H9 (cell line): Measurements from ENCODE around the gene ANKRD11. TPM values are rescaled to one million over a fixed set of nuclear protein-coding genes. Genes with fewer than 3 reads are reported as not detected.
A peak's percentile ranks its signal among the peaks of the same experiment; 100 is the strongest.

Experiments
- DNase-seq: peaks from one replicate; pipeline ENCODE4 v3.0.0-alpha.2; 2017
- H2AFZ ChIP-seq: one replicate; pipeline ENCODE4 v1.6.1; 2013; ENCODE audit warnings: mild to moderate bottlenecking, low read length, control low read depth, moderate library complexity
- H2AK5ac ChIP-seq: 2 replicates; pipeline ENCODE4 v1.6.1; 2013; ENCODE audit warnings: low read length, control low read depth, mixed read lengths; ENCODE audit not compliant: insufficient read length
- H2BK120ac ChIP-seq: one replicate; pipeline ENCODE4 v1.6.1; 2013; ENCODE audit warnings: low read depth, mild to moderate bottlenecking, low read length, control low read depth, inconsistent platforms; ENCODE audit not compliant: poor library complexity, severe bottlenecking
- H2BK12ac ChIP-seq: 2 replicates; pipeline ENCODE4 v1.6.1; 2013; ENCODE audit warnings: low read length, control low read depth, mixed read lengths, low read depth; ENCODE audit not compliant: insufficient read length
- H2BK15ac ChIP-seq: 2 replicates; pipeline ENCODE4 v1.6.1; 2013; ENCODE audit warnings: low read depth, low read length, control low read depth
- H2BK20ac ChIP-seq: one replicate; pipeline ENCODE4 v1.6.1; 2013; ENCODE audit warnings: low read depth, mild to moderate bottlenecking, low read length, control low read depth, inconsistent platforms; ENCODE audit not compliant: poor library complexity, severe bottlenecking
- H2BK5ac ChIP-seq: 2 replicates; pipeline ENCODE4 v1.6.1; 2013; ENCODE audit warnings: low read length, control low read depth, mixed read lengths; ENCODE audit not compliant: insufficient read length
- H3K14ac ChIP-seq: 2 replicates; pipeline ENCODE4 v1.6.1; 2013; ENCODE audit warnings: low read length, control low read depth; ENCODE audit not compliant: insufficient read depth
- H3K18ac ChIP-seq: 2 replicates; pipeline ENCODE4 v1.6.1; 2013; ENCODE audit warnings: low read depth, mild to moderate bottlenecking, mixed read lengths, low read length, control low read depth; ENCODE audit not compliant: insufficient read length
- H3K23ac ChIP-seq: 2 replicates; pipeline ENCODE4 v1.6.1; 2013; ENCODE audit warnings: low read length, control low read depth, mixed read lengths, low read depth; ENCODE audit not compliant: insufficient read length
- H3K23me2 ChIP-seq: 2 replicates; pipeline ENCODE4 v1.6.1; 2013; ENCODE audit warnings: low read depth, mild to moderate bottlenecking, mixed read lengths, low read length, control low read depth; ENCODE audit not compliant: insufficient read length, poor library complexity, severe bottlenecking
- H3K27ac ChIP-seq: 2 replicates; pipeline ENCODE4 v1.5.1; 2013; ENCODE audit warnings: low read length, control low read depth, mixed read lengths, low read depth; ENCODE audit not compliant: insufficient read length
- H3K27me3 ChIP-seq: 2 replicates; pipeline ENCODE4 v1.6.1; 2013; ENCODE audit warnings: low read length, control low read depth, inconsistent platforms; ENCODE audit not compliant: insufficient read depth
- H3K4ac ChIP-seq: 2 replicates; pipeline ENCODE4 v1.6.1; 2013; ENCODE audit warnings: low read depth, mild to moderate bottlenecking, control low read depth, inconsistent platforms, low read length, moderate library complexity
- H3K4me1 ChIP-seq: 2 replicates; pipeline ENCODE4 v1.6.1; 2013; ENCODE audit warnings: low read length, control low read depth, inconsistent platforms; ENCODE audit not compliant: insufficient read depth
- H3K4me2 ChIP-seq: 2 replicates; pipeline ENCODE4 v1.6.1; 2013; ENCODE audit warnings: low read length, control low read depth, mixed read lengths; ENCODE audit not compliant: insufficient read length, insufficient read depth
- H3K56ac ChIP-seq: 2 replicates; pipeline ENCODE4 v1.6.1; 2013; ENCODE audit warnings: low read depth, mild to moderate bottlenecking, mixed read lengths, low read length, control low read depth; ENCODE audit not compliant: insufficient read length
- H3K79me1 ChIP-seq: 2 replicates; pipeline ENCODE4 v1.6.1; 2013; ENCODE audit warnings: low read depth, mild to moderate bottlenecking, moderate library complexity, low read length, control low read depth, inconsistent platforms; ENCODE audit not compliant: insufficient read depth, poor library complexity, severe bottlenecking
- H3K79me2 ChIP-seq: 2 replicates; pipeline ENCODE4 v1.6.1; 2013; ENCODE audit warnings: low read length, control low read depth, inconsistent platforms; ENCODE audit not compliant: insufficient read depth
- H3K9ac ChIP-seq: 2 replicates; pipeline ENCODE4 v1.6.1; 2013; ENCODE audit warnings: low read length, control low read depth, mixed read lengths; ENCODE audit not compliant: insufficient read length; ENCODE audit errors: extremely low read depth
- H3K9me3 ChIP-seq: one replicate; pipeline ENCODE4 v1.6.1; 2013; ENCODE audit warnings: low read depth, low read length, inconsistent platforms; ENCODE audit not compliant: control insufficient read depth
- H3T11ph ChIP-seq: one replicate; pipeline ENCODE4 v1.6.1; 2013; ENCODE audit warnings: mild to moderate bottlenecking, low read length, control low read depth, inconsistent platforms
- H4K20me1 ChIP-seq: one replicate; pipeline ENCODE4 v1.6.1; 2013; ENCODE audit not compliant: control insufficient read depth, insufficient read length, insufficient read depth
- H4K5ac ChIP-seq: 2 replicates; pipeline ENCODE4 v1.6.1; 2013; ENCODE audit warnings: low read depth, mild to moderate bottlenecking, mixed read lengths, low read length, control low read depth; ENCODE audit not compliant: insufficient read length
- H4K8ac ChIP-seq: replicated peaks from 2 replicates; pipeline ENCODE4 v1.6.1; 2013; ENCODE audit warnings: low read length, control low read depth, mixed read lengths, low read depth; ENCODE audit not compliant: insufficient read length
- H4K91ac ChIP-seq: 2 replicates; pipeline ENCODE4 v1.6.1; 2013; ENCODE audit warnings: low read depth, mild to moderate bottlenecking, moderate library complexity, mixed read lengths, low read length, control low read depth; ENCODE audit not compliant: insufficient read length
- H3K27ac Mint-ChIP-seq, 3 experiments: 2 replicates in 2 of 3; 3 replicates in 1 of 3; pipeline ENCODE4 v1.8.0; 2020 to 2021; ENCODE audit warnings: mixed read lengths in 3 of 3, mild to moderate bottlenecking in 1 of 3, moderate library complexity in 1 of 3
- H3K27me3 Mint-ChIP-seq: 2 replicates; pipeline ENCODE4 v1.8.0; 2021; ENCODE audit warnings: low read depth, mild to moderate bottlenecking, moderate library complexity, mixed read lengths
- H3K36me3 Mint-ChIP-seq, 3 experiments: 2 replicates in 2 of 3; 3 replicates in 1 of 3; pipeline ENCODE4 v1.8.0; 2020 to 2021; ENCODE audit warnings: low read depth in 3 of 3, mixed read lengths in 3 of 3; ENCODE audit not compliant: insufficient read depth in 1 of 3
- H3K4me1 Mint-ChIP-seq, 2 experiments: 2 replicates each; pipeline ENCODE4 v1.8.0; 2020; ENCODE audit warnings: mixed read lengths in 2 of 2
- H3K4me3 Mint-ChIP-seq, 2 experiments: 2 replicates in 1 of 2; 3 replicates in 1 of 2; pipeline ENCODE4 v1.8.0; 2020 to 2021; ENCODE audit warnings: mild to moderate bottlenecking in 2 of 2, mixed read lengths in 2 of 2, moderate library complexity in 1 of 2
- H3K9me3 Mint-ChIP-seq, 2 experiments: 2 replicates in 1 of 2; 3 replicates in 1 of 2; pipeline ENCODE4 v1.8.0; 2020; ENCODE audit warnings: mild to moderate bottlenecking in 2 of 2, mixed read lengths in 2 of 2, moderate library complexity in 1 of 2
- CTCF ChIP-seq: fragments of 200-600 bp; sonication (generic); conservative IDR thresholded peaks from 3 replicates; pipeline ENCODE4 v1.8.0; 2021; ENCODE audit warnings: antibody characterized with exemption, mild to moderate bottlenecking
- WGBS: extraction: QIAGEN DNeasy Blood & Tissue Kit; methylation state at CpG from one replicate; pipeline ENCODE4 v1.1.7; 2013; ENCODE audit warnings: missing lambda C conversion rate, low lambda C conversion rate, mixed read lengths; ENCODE audit not compliant: insufficient read length; ENCODE audit errors: extremely low coverage; 5-methylcytosine and 5-hydroxymethylcytosine counted together
- total RNA-seq: library from RNA; stranded (reverse); gene quantifications from 2 replicates; pipeline ENCODE4 v1.2.1, GENCODE V29; 2021

ANKRD11 gene
- total RNA-seq, 1 experiment from 2014 or later, result 181 TPM

- peak; percentile 98 for DNase-seq
- Histone ChIP-seq H2BK120ac (no peak overlapping the region), H3K14ac (peak overlapping the region; percentile 3; the same call in 1 of the 2 replicates), H3T11ph (no peak overlapping the region), H3K79me2 (no peaks in the 10 kb centered on the region; the same call in 1 of the 2 replicates), H3K18ac (peak overlapping the region; percentile 55), H4K5ac (no peak overlapping the region), H3K27ac (peak overlapping the region; percentile 74), H2BK5ac (no peak overlapping the region), H3K27me3 (no peaks in the 10 kb centered on the region), H3K23me2 (no peaks in the 10 kb centered on the region), H3K4me2 (peak overlapping the region; percentile 10), H3K4ac (no peak overlapping the region), H3K9me3 (no peaks in the 10 kb centered on the region), H3K23ac (no peak overlapping the region), H2AK5ac (no peak overlapping the region), H2BK12ac (no peak overlapping the region), H3K79me1 (peaks cover 3% of the 10 kb centered on the region), H3K4me1 (peaks cover 16% of the 10 kb centered on the region; the same call in 1 of the 2 replicates), H2BK20ac (no peak overlapping the region), H2AFZ (no peak overlapping the region), H2BK15ac (no peak overlapping the region), H3K9ac (no peak overlapping the region), H4K8ac (no peak overlapping the region), H4K20me1 (no peaks in the 10 kb centered on the region), H4K91ac (no peak overlapping the region), H3K56ac (no peak overlapping the region)
- Mint-ChIP-seq H3K27ac (peak overlapping the region; percentile 97 to 99 (median 97)), H3K9me3 (no peaks in the 10 kb centered on the region; a peak in 1 of 5 replicates), H3K4me1 (peaks cover 46 to 61% of the 10 kb centered on the region in 2 experiments), H3K36me3 (peaks cover 9 to 28% (median 15%) of the 10 kb centered on the region in 3 experiments), H3K27me3 (no peaks in the 10 kb centered on the region; the same call in none of the 2 replicates), H3K4me3 (peak overlapping the region; percentile 34 to 48)
- no CpG with 5 or more reads among the region's 17 CpGs for WGBS
- TF ChIP-seq CTCF, result no peak
Observed at GRCh38 chr16:89290887-89291286, 199.5 kb downstream of the ANKRD11 start.
